OCI-LY3 (cell line): ENCODE measurements around the gene WIF1.

ENCODE experiments used
- H2AFZ ChIP-seq: fragments of 200-600, 300-600 bp; shearing (Covaris generic); 2 replicates; pipeline ENCODE4 v1.6.0; 2014; ENCODE audit warnings: antibody characterized with exemption, low read depth, low read length
- H3K27ac ChIP-seq: fragments of 200-600, 300-600 bp; sonication (generic); 2 replicates; pipeline ENCODE4 v1.5.1; 2014; ENCODE audit warnings: mild to moderate bottlenecking, low read length, moderate library complexity, mixed read lengths
- H3K27me3 ChIP-seq: fragments of 200-600, 300-600 bp; sonication (generic); 2 replicates; pipeline ENCODE4 v1.6.1; 2014; ENCODE audit warnings: low read depth, low read length, mixed read lengths
- H3K36me3 ChIP-seq: fragments of 200-600, 300-600 bp; sonication (generic); replicated peaks from 2 replicates; pipeline ENCODE3; 2014; ENCODE audit warnings: low read depth, low read length, mixed read lengths
- H3K4me1 ChIP-seq: fragments of 300-600, 200-600 bp; sonication (generic); 2 replicates; pipeline ENCODE4 v1.6.1; 2014; ENCODE audit warnings: low read length, mixed read lengths
- H3K4me2 ChIP-seq: fragments of 200-600, 300-600 bp; sonication (generic); 2 replicates; pipeline ENCODE4 v1.6.1; 2014; ENCODE audit warnings: low read length, mixed read lengths
- H3K4me3 ChIP-seq: fragments of 300-600, 200-600 bp; sonication (generic); 2 replicates; pipeline ENCODE4 v1.5.1; 2014; ENCODE audit warnings: antibody characterized with exemption, mild to moderate bottlenecking, low read length, moderate library complexity
- H3K79me2 ChIP-seq: fragments of 300-600, 200-600 bp; shearing (Covaris generic); 2 replicates; pipeline ENCODE4 v1.6.1; 2014; ENCODE audit warnings: mild to moderate bottlenecking, low read length, mixed read lengths
- H3K9ac ChIP-seq: fragments of 300-600, 200-600 bp; shearing (Covaris generic); 2 replicates; pipeline ENCODE4 v1.6.0; 2014; ENCODE audit warnings: mild to moderate bottlenecking, low read length, moderate library complexity
- H3K9me3 ChIP-seq: fragments of 200-600, 300-600 bp; shearing (Covaris generic); 2 replicates; pipeline ENCODE4 v1.6.1; 2014; ENCODE audit warnings: low read length, mixed read lengths; ENCODE audit not compliant: insufficient read depth
- H4K20me1 ChIP-seq: fragments of 200-600, 300-600 bp; sonication (generic); 2 replicates; pipeline ENCODE4 v1.6.1; 2016; ENCODE audit warnings: low read length, mixed read lengths; ENCODE audit not compliant: insufficient read depth
- EZH2phosphoT487 ChIP-seq: fragments of 200-600 bp; shearing (Covaris generic); IDR thresholded peaks from 2 replicates; pipeline ENCODE4 v1.6.1; 2018; ENCODE audit warnings: antibody characterized with exemption, mixed run types, low read depth
- TF ChIP-seq, protein P1 (sequence below): fragments of 200-600, 300-600 bp; sonication (generic); IDR thresholded peaks from 2 replicates; pipeline ENCODE4 v1.5.1; 2014; ENCODE audit warnings: antibody characterized with exemption, low read length, low read depth

Gene WIF1

GRCh38 chr12:65081496-65081895 is 39.6 kb downstream of the WIF1 start:
- Histone ChIP-seq H4K20me1 (no peaks in the 10 kb centered on the region), H3K27me3 (peaks cover 13% of the 10 kb centered on the region; the same call in 1 of the 2 replicates), H3K9me3 (no peaks in the 10 kb centered on the region), H3K36me3 (no peaks in the 10 kb centered on the region), H3K4me1 (no peaks in the 10 kb centered on the region), H3K9ac (no peak overlapping the region), H3K4me3 (no peak overlapping the region), H3K79me2 (no peaks in the 10 kb centered on the region), H3K4me2 (no peak overlapping the region), H3K27ac (no peak overlapping the region), H2AFZ (no peak overlapping the region)
- TF ChIP-seq, protein P1, sequence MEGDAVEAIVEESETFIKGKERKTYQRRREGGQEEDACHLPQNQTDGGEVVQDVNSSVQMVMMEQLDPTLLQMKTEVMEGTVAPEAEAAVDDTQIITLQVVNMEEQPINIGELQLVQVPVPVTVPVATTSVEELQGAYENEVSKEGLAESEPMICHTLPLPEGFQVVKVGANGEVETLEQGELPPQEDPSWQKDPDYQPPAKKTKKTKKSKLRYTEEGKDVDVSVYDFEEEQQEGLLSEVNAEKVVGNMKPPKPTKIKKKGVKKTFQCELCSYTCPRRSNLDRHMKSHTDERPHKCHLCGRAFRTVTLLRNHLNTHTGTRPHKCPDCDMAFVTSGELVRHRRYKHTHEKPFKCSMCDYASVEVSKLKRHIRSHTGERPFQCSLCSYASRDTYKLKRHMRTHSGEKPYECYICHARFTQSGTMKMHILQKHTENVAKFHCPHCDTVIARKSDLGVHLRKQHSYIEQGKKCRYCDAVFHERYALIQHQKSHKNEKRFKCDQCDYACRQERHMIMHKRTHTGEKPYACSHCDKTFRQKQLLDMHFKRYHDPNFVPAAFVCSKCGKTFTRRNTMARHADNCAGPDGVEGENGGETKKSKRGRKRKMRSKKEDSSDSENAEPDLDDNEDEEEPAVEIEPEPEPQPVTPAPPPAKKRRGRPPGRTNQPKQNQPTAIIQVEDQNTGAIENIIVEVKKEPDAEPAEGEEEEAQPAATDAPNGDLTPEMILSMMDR: no peak
- TF ChIP-seq EZH2phosphoT487: no peak

DNA sequence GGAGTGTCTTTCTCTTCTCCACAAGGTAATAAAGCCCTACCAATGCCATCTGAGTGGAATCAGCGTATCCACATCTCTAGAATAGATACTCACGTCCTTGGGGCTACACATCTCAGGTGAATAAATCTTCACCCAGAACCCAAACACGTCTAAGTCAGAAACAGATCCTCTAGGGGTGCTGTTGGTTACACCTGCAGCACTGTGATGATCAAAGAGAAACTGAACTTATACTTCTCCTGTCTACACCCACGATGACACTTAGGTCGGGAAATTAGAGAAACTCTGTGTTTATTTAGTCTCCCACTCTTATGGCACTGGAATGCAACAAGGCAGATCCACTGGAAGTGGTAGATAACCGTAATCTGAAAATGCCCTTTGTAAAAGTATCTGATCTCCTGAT is 46.2 kb downstream of the WIF1 start:
- Histone ChIP-seq H3K4me2 (no peak overlapping the region; the same call in 1 of the 2 replicates), H3K79me2 (no peaks in the 10 kb centered on the region), H3K9me3 (no peaks in the 10 kb centered on the region), H3K4me3 (no peak overlapping the region), H4K20me1 (no peaks in the 10 kb centered on the region), H3K4me1 (no peaks in the 10 kb centered on the region), H2AFZ (no peak overlapping the region), H3K27ac (no peak overlapping the region), H3K27me3 (peaks cover 11% of the 10 kb centered on the region; the same call in 1 of the 2 replicates), H3K9ac (no peak overlapping the region), H3K36me3 (no peaks in the 10 kb centered on the region)
- TF ChIP-seq, protein P1: peak; percentile 30
- no peak for TF ChIP-seq EZH2phosphoT487

GRCh38 chr12:65069336-65069735 is 51.8 kb downstream of the WIF1 start:
- no peaks in the 10 kb centered on the region for H3K4me1 ChIP-seq
- H3K9me3 ChIP-seq: no peaks in the 10 kb centered on the region
- H3K4me2 ChIP-seq: no peak overlapping the region
- TF ChIP-seq EZH2phosphoT487: no peak
- TF ChIP-seq, protein P1: no peak
- no peaks in the 10 kb centered on the region for H4K20me1 ChIP-seq
- peaks cover 9% of the 10 kb centered on the region; the same call in 1 of the 2 replicates for H3K27me3 ChIP-seq
- no peak overlapping the region for H3K9ac ChIP-seq
- H3K4me3 ChIP-seq: no peak overlapping the region
- H3K36me3 ChIP-seq: no peaks in the 10 kb centered on the region
- H3K27ac ChIP-seq: no peak overlapping the region
- no peak overlapping the region for H2AFZ ChIP-seq
- H3K79me2 ChIP-seq: no peaks in the 10 kb centered on the region

GRCh38 chr12:65067383-65067782 is 53.7 kb downstream of the WIF1 start:
- Histone ChIP-seq H3K36me3 (no peaks in the 10 kb centered on the region), H3K4me1 (no peaks in the 10 kb centered on the region), H3K4me2 (no peak overlapping the region), H3K9me3 (no peaks in the 10 kb centered on the region), H3K27ac (no peak overlapping the region), H3K27me3 (0 out of 2 replicates have a peak, but pooled peaks cover 3% of the 10 kb centered on the region), H4K20me1 (no peaks in the 10 kb centered on the region), H3K79me2 (no peaks in the 10 kb centered on the region), H3K4me3 (no peak overlapping the region), H2AFZ (no peak overlapping the region), H3K9ac (no peak overlapping the region)
- TF ChIP-seq, protein P1: no peak
- no peak for TF ChIP-seq EZH2phosphoT487
